ENCODE results near the gene ZNF705A.
"Not testable (repeated sequence)": the region's sequence is repeated elsewhere in the genome, so short reads cannot be mapped to it uniquely, and the experiment has no call there.

Gene ZNF705A

DNA sequence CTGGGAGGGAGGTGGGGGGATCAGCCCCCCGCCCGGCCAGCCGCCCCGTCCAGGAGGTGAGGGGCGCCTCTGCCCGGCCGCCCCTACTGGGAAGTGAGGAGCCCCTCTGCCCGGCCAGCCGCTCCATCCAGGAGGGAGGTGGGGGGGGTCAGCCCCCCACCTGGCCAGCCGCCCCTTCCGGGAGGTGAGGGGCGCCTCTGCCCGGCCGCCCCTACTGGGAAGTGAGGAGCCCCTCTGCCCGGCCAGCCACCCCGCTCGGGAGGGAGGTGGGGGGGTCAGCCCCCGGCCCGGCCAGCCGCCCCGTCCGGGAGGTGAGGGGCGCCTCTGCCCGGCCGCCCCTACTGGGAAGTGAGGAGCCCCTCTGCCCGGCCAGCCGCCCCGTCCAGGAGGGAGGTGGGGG lies 27.4 kb downstream of the ZNF705A start:
- not testable (repeated sequence) for DNase-seq (ENCODE audit: low read depth)

DNA sequence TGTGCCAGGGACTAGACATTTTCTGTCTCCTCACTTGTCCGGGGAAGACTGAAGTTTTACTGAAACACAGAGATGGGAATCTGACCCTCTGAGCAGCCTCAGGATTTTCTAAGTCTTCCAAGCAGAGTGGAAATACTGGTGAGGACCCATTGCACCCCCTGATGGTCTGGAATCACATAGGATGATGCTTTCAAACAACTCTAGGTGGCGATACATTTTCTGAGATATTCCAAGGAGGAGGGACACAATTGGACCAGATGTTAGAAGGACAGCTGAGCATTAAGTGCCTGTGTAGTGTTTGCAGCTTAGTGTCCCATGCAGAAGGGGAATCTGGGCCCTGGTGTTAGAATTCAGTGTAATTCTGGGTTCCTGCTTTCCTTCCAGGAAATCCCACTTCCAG lies 31.3 kb downstream of the ZNF705A start:
- not testable (repeated sequence) for DNase-seq (ENCODE audit: low read depth)

DNA sequence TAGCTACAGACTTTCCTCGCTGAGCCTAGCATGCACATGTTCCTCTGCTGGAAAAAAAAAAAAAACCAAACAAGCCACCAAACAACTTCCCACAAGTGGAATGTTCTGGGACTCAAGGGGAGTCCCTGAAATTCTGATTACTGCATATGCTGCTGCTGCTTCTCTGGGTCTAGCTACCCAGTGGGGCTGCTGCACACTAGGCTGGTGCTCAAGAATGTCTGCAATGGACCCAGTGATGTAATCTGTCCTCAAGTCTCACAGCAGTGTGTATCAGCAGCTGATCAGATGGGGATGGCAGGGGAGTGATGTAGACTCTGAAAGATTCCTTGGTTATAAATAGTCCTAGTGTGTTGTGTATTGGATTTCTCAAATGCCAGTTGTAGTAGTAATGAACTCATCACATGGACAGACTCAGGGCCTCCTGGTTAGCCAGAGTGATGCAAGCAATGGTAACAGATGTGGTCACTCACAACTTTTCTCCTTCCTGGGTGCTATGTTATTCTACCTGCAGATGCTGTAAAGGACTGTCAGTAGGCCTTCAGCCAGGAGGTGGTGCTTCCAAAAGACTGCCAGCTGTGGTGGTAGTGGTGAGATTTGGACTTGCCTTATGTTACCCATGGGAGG lies 41.0 kb downstream of the ZNF705A start:
- not testable (repeated sequence) for DNase-seq (ENCODE audit: low read depth)

DNA sequence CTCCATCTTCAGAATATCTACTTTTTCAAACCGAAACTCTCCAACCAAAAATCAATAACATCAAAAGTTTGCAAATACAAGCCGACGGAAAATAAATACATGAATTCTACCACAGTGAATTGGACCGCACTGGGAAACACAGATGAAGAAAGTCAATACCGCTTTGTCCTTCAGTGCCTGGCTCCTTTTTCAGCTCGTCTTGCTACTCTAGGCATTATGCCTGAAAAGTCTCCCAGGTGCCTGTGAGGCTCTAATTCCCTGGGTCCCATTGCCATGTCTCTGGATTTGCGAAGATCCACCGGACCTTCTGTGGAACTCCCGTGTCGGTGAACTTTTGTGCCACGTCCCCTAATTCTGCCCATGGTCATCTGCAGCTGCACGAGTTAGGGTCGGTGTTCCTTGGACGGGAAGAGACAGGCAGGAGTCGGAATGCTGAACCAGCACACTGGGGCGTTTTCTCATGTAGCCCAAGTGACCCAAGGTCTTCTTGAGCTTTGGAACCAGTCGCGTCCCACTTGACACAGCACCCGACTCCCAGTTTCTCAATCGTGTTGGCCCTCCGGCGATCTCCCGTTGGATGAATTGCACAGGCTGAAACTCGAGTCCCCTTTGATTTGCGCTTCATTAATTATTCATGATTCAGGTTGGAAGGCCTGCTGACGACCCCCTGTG lies 62.0 kb downstream of the ZNF705A start:
- not testable (repeated sequence) for DNase-seq (ENCODE audit: low read depth)

DNA sequence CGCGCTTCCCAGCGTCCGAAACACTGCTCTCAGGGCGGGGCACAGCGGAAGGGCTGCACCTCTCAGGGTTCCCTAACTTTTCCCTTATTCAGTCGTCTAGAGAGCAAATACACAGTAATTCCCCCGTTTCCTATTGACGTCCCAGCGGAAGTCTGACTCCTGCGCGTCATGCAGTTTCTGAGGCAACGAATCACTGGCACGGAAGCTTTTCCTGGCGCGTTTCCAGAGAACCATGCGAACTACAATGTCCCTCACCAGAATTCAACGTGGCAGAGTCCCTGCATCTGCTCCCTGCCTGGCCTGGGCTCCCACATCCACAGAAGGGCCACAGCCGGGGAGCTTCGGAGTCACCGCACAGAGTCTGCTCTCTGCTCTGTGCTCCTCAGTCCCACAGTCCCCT lies 64.6 kb downstream of the ZNF705A start:
- DNase-seq (ENCODE audit: low read depth): not testable (repeated sequence)

DNA sequence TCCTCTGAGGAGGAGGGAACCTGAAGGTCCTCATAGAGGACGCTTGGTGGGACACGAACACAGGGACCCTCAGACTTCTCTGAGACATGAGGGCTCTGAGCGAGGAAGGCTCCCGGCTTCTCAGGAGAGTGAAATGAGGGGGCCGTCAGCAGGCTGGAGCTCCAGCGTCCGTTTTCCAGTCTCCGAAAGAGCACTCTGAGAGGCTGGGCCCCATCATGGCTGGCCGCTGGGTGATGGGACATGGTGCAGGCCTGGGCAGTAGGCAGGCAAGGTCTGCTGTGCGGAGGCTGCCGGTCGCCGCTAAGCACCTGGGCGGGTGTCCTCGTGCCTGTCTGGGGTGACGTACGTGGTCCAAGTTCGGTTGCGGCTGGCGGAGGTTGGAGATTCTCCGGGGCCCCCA lies 65.0 kb downstream of the ZNF705A start:
- not testable (repeated sequence) for DNase-seq (ENCODE audit: low read depth)

DNA sequence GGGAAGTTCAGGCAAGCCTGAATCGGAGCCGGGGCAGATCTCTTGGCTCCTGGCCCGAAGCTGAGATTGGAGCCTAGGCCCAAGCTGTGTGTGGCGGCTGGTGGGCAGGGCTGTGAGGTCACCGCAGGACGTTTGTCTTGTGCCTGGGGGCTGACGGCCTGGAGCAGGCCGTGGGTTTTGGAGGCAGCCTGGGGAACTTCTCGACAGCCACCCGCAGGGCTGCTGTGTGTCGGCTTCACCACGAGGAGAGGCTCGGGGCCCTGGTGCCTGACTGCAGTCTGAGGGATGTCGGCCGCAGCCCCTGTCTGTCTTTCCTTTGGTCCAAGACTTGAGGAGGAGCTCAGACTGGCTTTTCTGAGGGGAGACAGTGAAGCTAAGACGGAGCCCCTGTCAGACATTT lies 65.5 kb downstream of the ZNF705A start:
- not testable (repeated sequence) for DNase-seq (ENCODE audit: low read depth)

DNA sequence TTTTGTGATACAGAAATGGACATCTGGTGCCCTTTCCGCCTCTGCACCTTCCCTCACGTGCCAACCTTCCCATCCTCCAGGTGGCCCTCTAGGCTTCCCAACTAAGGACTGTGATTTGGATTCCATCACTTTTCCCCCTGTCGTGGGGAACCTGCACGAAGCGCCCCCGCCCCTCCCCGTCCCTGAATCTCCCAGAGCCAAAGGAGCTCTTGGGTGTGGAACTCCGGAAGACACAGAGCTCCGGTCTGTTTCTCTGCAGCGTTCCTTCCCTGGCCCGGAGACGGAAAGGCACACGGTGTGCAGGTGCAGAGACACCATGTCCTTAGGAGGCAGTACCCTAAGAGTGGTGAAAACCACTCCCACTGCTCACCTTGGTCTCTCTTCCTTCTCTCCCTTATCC lies 66.8 kb downstream of the ZNF705A start:
- DNase-seq (ENCODE audit: low read depth): not testable (repeated sequence)

DNA sequence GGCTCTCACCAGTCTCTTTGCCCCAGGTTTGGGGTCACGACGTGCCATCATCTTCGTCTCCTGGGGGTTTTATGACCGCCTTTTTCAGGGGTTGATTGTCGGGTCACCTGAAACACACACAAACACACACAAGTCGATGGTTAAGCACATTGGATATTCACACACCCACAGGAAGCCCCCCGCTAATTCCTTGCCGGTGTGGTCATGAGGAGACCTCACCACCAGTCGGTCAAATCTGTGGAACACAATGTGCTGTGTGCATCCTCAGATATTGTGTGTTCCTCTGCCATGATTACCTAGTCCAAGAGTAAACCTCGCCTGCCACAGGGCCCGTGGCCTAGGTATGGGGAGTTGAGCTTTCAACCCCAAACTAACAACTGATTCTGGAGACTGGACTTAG lies 68.0 kb downstream of the ZNF705A start:
- not testable (repeated sequence) for DNase-seq (ENCODE audit: low read depth)

DNA sequence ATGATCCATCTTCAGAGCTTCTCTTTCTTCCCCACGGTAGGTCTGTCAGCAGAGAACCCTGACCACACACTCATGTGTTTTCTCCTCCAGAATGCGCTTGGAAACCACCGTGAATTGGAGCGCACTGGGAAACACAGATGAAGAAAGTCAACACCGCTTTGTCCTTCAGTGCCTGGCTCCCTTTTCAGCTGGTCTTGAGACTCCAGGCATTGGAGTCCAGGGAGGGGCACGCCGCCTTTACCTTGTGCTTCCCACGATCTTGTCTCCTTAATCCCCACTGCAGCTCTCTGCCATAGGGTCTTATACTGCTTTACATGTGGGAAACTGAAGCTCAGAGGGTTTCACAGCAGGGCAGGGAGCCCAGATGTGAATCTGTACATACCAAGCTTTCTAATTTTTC lies 69.5 kb downstream of the ZNF705A start:
- DNase-seq (ENCODE audit: low read depth): no peak

DNA sequence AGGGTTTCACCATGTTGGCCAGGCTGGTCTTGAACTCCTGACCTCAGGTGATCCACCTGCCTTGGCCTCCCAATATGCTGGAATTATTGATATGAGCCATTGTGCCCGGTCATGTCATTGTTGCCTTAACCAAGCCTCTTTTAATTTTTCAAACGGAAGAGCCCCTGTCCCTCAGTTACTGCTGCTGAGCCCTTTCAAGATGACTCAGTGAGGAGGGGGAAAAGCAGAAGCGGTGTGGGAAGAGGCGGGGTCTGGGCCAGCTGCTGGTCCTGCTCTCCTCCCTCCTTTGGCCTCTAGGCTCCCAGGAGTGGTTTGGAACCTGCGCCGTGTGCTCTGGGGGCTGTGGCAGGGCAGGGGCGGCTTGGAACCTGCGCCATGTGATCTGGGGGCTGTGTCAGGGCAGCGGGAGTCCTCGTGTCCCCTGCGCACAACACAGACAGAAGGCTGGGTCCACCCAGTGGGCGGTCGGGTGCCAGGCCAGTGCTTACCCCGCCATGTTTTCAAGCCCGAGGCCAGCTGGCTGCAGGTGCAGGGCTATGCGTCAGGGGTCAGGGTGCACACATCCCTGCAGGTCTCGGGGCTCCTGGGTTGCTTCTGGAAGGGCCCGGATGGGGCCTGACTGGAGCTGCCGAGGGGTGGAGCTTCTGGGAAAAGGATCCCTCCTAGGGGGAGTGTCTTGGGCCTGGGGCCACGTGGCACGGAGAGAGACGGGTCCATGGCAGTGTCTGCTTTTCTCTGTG lies 70.3 kb downstream of the ZNF705A start, which contains the start of gene FAM90A1:
Gene FAM90A1, minus strand, starts transcription at position 627 of the 740 bp plus-strand sequence. CDS start 2,786 bp downstream, outside the sequence.
- not testable (repeated sequence) for DNase-seq (ENCODE audit: low read depth)

DNA sequence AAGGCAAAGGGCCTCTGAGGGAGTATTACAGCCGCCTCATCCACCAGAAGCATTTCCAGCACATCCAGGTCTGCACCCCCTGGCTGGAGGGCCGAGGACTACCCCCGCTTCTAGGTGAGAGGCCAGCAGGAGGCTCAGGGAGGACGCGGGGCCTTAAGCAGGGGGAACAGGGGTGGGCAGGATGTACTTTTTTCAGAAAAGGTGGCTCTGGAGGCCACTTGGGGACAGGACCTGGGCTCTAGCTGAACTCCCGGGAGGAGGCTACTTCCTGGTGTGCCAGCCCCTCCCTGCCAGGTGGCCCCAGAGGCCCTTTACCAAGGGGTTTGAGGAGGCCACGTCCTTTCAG lies 70.9 kb downstream of the ZNF705A start:
- not testable (repeated sequence) for DNase-seq (ENCODE audit: low read depth)

DNA sequence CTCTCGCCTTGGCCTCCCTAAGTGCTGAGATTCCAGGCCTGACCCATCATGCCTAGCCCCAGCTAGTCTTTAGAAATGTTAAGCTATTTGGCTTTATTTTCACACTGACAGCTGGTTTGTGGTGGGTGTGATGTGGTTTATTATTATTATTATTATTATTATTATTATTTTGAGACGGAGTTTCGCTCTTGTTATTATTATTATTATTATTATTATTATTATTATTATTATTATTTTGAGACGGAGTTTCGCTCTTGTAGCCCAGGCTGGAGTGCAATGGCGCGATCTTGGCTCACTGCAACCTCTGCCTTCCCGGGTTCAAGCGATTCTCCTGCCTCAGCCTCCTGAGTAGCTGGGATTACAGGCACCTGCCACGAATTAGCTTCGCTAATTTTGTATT lies 71.8 kb downstream of the ZNF705A start:
- not testable (repeated sequence) for DNase-seq (ENCODE audit: low read depth)

DNA sequence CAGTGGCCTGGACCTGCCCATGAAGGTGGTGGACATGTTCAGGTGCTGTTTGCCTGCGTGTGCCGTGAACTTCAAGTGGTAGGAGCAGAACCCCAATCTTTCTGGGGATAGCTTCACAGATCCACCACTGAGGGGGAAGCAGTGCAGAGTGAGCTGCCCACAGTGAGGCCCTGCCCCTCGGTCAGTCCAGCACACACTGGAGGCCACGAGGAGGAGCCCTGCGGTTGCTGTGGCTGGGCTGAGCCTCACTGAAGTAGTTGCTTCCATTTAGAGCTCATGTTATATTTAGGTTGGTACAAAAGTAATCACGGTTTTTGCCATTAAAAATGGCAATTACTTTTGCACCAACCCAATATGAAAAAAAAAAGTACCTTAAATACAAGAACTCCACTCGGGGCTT lies 72.7 kb downstream of the ZNF705A start:
- not testable (repeated sequence) for DNase-seq (ENCODE audit: low read depth)

Data from activated T-helper 9 cell treated with anti-CD3 and anti-CD28 coated beads, Interleukin-2, amount 50 U/mL, for 16 hours (primary cell).